GM12892 (cell line): ENCODE measurements around the gene ZCWPW2.

ENCODE experiments used
- POLR2A ChIP-seq: IDR thresholded peaks from 2 replicates; pipeline ENCODE4 v1.6.1; 2011; ENCODE audit warnings: low read depth, low read length, control low read depth
- POLR2AphosphoS5 ChIP-seq: IDR thresholded peaks from 2 replicates; pipeline ENCODE4 v1.6.1; 2011; ENCODE audit warnings: low read depth, low read length, control low read depth
- TAF1 ChIP-seq: IDR thresholded peaks from 2 replicates; pipeline ENCODE4 v1.6.1; 2011; ENCODE audit warnings: low read depth, mild to moderate bottlenecking, control low read depth, low read length, borderline replicate concordance

GRCh38 chr3:28328188-28329151 lies 20.1 kb upstream of the ZCWPW2 start:
- TF ChIP-seq POLR2AphosphoS5 (no peak), TAF1 (no peak), POLR2A (no peak)
